Measurements from ENCODE around the gene SMIM44.
"Not testable (repeated sequence)": the region's sequence is repeated elsewhere in the genome, so short reads cannot be mapped to it uniquely, and the experiment has no call there.

SMIM44 gene

DNA sequence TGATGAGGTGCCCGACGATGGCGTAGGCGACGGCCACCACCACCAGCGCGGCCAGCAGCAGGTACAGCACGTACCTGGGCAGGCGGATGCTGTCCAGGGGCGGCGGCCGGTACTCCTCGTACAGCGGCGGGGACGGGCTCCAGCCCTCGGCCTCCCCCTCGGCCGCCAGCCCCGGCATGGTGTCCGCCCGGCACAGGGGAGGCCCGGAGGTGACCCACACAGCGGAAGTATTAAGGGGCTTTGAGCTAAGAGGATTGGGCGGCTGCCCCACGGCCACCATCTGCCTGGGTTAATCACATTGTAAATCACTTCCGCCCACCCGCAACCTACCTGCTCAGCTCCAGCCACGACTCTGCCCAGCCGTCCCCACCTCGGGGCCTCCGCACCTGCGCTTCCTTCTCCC lies at the start of gene SMIM44:
Gene SMIM44 (minus strand): TSS at position 216 of the 403 bp plus-strand sequence. CDS start 38 bp downstream, at position 178.
- no peak for DNase-seq

DNA sequence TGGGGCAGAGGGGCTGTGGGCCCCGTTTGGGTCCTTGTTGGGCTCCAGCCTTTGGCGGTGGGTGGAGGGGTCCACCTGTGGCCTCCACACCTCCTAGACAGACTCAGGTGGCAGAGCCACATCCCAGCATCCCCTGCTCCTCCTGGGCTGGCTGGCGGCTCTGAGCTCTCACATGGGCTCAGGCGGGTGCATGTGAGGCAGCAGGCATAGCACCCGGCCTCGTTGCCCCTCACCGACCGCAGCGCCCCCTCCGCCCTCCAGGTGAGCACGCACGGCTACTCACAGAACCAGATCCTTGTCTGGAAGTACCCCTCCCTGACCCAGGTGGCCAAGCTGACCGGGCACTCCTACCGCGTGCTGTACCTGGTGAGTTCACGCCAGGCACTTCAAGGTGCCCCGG lies 49.8 kb upstream of the SMIM44 start:
- DNase-seq: no peak

DNA sequence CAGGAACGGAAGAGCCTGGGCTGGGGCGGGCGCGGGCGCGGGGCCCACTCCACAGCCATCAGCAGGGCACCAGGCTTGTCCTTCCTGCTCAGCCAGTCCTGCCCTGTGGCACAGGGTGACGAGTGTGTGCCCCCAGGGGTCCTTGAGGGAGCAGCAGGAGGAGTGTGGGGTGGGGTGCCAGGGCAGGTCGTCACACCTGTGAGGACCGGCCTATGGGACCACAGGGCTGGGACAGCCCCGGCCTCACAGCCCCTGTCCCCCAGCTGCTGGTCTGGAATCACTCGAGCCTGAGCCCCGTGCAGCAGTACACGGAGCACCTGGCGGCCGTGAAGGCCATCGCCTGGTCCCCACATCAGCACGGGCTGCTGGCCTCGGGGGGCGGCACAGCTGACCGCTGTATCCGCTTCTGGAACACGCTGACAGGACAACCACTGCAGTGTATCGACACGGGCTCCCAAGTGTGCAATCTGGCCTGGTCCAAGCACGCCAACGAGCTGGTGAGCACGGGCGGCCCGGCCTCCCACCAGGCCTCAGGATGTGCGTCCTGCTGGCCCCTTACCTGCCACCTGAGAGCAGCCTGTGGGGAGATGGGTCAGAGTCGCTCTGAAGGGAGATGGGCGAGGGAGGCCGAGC lies 49.0 kb upstream of the SMIM44 start:
- DNase-seq: no peak

DNA sequence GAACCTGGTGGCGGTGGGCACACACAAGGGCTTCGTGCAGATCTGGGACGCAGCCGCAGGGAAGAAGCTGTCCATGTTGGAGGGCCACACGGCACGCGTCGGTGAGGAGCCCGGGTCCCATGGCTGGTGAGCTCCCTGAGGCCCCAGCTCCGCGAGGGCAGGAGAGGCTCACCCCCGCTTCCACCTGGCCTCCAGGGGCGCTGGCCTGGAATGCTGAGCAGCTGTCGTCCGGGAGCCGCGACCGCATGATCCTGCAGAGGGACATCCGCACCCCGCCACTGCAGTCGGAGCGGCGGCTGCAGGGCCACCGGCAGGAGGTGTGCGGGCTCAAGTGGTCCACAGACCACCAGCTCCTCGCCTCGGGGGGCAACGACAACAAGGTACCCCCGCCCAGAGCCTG lies 48.5 kb upstream of the SMIM44 start:
- no peak for DNase-seq

DNA sequence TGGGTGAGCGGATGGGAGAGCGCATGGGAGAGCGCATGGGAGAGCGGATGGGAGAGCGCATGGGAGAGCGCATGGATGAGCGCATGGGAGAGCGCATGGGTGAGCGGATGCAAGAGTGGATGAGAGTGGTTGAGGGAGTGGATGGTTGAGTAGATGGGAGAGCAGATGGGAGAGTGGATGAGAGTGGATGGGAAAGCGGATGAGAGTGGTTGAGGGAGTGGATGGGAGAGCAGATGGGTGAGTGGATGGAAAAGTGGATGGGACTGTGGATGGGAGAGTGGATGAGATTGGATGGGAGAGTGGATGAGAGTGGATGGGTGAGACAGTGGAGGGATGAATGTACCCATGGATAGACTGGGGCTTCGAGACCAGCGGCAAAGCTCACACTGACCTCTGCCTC lies 47.1 kb upstream of the SMIM44 start:
- DNase-seq: no peak

DNA sequence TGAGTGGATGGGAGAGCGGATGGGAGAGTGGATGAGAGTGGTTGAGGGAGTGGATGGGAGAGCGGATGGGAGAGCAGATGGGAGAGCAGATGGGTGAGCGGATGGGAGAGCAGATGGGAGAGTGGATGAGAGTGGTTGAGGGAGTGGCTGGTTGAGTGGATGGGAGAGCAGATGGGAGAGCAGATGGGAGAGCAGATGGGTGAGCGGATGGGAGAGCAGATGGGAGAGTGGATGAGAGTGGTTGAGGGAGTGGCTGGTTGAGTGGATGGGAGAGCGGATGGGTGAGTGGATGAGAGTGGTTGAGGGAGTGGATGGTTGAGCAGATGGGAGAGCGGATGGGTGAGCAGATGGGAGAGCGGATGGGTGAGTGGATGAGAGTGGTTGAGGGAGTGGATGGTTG lies 46.1 kb upstream of the SMIM44 start:
- not testable (repeated sequence) for DNase-seq

DNA sequence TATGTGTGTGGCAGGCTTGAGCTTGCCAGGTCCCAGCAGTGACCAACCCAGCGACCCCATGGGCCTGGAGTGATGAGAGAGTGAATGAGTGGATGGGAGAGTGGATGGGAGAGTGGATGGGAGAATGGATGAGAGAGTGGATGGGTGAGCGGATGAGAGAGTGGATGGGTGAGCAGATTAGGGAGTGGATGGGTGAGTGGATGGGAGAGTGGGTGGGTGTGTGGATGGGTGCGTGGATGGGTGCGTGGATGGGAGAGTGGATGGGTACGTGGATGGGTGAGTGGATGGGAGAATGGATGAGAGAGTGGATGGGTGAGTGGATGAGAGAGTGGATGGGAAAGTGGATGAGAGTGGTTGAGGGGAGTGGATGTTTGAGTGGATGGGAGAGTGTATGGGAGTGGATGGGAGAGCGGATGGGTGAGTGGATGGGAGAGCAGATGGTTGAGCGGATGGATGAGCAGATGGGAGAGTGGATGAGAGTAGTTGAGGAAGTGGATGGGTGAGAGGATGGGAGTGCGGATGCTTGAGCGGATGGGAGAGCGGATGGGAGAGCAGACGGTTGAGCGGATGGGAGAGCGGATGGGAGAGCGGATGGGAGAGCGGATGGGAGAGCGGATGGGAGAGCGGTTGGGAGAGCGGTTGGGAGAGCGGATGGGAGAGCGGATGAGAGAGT lies 45.4 kb upstream of the SMIM44 start:
- DNase-seq: no peak

DNA sequence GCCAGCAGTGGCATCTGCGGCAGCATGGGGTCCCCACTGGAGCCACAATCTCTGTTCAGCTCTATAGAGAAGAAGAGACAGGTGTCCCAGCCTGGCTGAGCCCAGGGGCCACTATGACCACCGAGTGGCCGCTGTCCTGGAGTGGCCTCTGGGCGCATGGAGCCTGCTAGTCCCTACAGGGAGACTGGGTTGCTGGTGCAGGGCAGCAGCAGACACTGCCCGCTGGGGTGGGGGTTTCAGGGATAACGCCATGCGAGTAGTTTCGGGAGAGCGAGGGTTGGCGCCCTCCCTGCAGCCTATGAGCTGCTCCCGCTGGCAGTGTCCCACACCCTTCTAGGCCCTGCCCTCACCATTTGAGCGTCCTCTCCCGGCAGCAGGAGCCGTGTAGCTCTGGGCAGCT lies 44.8 kb upstream of the SMIM44 start:
- DNase-seq: no peak

DNA sequence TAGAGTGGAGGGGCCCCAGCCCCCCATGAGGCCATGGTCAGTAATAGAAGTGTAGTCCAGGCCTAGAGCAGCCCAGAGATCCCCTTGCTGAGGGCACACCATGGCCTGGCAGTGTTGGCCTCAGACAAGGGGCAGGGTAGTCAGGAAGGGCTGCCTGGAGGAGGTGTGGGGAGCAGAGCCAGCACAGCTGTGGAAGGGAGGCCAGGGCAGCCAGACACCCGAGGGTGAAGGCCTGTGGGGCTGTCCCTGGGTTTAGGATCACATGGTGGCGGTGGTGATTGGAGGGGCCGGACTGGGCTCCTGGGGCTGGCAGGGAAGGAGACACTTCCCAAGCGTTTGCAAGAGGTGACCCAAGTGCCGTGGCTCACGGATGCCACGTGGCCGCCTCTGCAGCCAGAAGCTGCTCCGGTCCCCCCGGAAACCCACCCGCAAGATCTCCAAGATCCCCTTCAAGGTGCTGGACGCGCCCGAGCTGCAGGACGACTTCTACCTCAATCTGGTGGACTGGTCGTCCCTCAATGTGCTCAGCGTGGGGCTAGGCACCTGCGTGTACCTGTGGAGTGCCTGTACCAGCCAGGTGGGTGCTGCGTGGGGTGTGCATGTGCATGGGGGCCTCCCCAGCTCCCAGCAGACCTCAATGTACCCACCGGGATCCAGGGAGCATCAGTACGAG lies 44.1 kb upstream of the SMIM44 start:
- no peak for DNase-seq

DNA sequence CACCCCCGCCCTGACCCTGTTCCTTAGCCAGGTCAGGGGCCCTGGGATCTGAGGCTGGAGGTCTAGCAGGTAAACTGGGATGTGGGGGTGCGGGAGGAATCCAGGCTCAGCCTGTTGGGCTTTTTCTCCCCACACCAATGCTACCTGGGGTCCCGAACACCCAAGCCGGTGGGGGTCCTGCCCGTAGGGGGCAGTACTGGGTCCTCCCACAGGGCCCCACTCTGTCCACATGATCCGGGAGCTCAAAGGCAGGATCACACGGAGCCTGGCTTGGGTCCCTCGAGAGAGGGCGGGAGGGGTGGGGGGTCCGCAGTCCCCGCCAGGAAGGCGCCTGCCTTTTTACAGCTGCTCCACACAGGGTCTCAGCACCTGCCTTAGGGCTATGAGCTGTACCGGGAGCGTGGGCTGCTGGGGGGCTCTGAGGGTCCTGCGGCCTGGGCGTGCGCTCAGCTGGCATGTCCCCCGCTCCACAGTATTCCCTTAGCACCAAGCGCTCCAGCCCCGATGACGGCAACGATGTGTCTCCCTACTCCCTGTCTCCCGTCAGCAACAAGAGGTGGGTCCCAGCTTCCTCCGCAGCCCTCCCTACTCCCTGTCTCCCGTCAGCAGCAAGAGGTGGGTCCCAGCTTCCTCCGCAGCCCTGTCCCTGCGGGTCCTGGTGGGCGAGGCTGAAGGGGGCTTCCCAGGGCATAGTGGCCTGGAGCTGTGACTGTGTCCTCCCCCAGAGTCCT lies 43.4 kb upstream of the SMIM44 start:
- DNase-seq: no peak

DNA sequence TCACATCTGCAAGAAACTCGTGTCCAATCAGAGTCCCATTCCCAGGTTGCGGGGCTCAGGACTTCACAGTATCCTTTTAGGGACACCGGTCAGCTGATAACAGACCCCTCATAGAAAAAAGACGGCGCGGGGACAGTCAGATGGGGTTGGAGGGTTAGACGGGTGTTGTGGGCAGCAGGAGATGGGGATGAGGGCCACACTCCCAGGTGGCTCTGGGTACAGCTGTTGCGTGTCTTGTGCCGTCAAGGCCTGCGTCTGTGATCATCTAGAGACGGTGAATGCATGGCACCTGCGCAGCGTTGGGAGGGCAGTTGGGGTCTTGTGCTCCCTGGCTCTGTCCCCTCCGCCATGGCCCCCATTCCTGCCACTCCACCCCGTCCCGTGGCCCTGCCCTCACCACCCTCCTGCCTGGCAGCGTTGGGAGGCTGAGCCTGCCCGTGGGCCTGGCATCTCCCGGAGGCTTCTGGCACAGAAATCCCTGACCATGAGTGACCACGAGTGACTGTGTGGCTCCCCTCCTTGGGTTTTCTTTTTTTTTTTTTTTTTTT lies 41.7 kb upstream of the SMIM44 start:
- no peak for DNase-seq

DNA sequence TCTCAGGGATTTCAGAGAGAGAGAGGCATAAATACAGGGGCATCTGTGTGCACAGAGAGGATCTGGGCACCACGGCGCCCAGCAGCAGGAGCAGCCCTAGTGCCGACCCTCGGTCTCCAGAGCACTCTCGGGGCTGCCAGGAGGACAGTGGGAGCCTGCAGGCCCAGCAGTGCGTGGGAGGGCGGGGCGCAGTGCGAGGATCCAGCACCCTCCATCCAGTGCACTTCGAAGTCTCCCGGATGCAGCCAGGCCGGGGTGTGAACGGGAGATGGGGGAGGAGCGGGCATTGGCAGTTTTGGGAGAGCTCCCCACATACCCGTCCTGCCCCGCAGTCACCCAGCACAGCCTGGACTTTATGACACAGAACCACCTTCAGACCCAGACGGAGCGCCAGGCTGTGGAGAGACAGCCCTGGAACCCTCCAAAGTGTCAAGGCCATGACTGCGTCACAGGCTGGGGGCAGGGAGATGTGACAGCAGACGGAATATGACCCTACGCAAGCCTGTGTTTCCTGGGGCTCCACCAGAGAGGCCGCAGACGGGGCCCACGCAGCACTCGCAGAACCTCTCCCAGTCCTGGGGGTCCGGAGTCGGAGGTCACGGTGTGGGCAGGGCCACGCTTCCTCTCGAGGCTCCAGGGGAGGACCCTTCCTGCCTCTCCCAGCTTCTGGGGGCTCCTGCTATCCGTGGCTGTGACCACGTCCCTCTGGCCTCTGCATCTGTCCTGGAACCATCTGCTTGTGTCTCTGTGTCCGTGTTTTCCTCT lies 41.0 kb upstream of the SMIM44 start:
- DNase-seq: no peak

DNA sequence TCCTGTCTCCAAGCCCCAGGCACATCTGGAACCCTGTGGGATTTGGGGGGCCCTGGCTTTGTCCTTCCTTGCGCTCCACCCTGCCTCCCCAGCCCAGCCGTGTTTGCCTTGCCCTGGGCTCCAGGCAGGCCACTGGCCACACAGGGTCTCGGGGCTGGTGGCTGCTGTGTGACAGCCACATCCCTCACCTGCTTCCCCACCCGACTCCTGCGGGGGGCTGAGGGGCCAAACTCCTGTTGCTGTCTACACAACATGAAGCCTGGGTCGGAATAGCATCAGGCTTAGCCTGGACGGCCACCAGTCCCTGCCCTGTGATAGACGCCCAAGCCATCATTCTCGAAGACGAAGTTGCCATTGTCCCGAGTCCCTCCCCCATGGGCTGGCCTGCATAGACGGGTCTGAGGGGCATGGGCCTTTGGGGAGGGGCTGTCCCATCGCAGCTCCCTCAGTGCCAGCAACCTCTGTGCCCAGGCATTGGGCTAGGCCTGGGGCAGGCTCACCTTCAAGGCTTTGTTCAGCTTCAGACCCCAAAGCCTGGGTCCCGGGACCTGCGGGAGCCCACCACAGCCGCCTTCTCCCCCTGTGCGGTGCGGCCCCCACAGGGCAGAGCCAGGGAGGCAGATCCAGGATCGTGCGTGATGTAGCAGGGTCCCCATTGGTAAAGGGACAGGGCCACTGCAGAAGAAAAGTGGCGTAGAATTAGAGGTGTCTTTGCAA lies 40.3 kb upstream of the SMIM44 start:
- no peak for DNase-seq

DNA sequence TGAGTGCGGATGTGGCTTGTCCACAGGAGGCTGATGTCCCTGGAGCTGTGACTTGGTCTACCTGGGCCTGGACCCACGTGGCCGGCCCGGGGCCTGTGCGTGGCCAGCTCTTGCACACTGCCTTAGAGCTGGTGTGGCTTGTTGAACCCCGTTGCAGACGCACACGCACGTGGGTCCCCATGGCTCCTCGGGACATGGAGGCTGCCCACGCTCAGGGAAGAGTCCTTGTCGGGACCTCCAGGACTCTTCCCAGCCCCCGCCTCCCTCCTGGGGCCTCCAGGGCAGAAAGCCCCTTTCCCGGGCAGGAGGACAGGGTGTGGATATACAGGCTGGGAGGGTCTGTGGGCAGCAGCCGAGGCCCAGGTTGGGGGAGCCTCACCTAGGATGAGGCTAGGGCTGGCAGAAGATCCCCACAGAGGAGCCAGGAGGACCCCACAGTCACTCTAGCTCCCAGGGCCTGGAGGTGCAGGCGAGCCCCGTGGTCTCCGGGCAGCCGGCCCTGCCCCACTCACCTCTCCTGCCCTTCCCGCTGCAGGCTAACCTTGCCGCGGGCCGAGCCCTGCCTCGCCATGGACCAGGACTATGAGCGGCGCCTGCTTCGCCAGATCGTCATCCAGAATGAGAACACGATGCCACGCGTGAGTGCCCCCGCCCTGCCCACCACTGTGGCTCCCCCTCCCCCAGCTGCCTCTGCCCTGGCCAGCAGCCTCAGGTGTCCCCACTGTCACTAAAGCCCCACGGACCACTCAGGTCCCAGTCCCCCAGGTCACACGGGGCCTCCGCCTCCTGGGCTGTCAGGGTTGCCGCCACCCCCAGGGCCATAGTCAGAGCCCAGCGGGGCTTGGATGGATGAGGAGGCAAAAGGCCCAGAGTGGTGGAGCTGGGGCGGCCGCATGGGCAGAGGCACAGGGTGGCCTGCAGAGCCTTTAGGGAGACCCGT lies 39.5 kb upstream of the SMIM44 start:
- DNase-seq: no peak

DNA sequence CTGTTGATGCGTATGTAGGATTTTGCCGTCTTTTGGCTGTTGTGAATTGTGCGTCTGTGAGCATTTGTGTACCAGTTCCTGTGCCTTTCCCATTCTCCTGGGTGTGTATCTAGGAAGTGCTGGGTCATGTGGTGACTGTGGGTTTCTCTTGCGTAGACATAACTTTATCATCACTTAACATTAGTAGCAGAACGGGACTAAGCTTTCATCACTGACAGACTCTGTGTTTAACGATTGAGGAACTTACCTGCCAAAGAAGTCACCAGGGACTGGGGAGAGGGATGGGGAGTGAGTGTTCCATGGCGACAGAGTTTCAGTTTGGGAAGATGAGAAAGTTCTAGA lies 37.8 kb upstream of the SMIM44 start:
- no peak for DNase-seq

DNA sequence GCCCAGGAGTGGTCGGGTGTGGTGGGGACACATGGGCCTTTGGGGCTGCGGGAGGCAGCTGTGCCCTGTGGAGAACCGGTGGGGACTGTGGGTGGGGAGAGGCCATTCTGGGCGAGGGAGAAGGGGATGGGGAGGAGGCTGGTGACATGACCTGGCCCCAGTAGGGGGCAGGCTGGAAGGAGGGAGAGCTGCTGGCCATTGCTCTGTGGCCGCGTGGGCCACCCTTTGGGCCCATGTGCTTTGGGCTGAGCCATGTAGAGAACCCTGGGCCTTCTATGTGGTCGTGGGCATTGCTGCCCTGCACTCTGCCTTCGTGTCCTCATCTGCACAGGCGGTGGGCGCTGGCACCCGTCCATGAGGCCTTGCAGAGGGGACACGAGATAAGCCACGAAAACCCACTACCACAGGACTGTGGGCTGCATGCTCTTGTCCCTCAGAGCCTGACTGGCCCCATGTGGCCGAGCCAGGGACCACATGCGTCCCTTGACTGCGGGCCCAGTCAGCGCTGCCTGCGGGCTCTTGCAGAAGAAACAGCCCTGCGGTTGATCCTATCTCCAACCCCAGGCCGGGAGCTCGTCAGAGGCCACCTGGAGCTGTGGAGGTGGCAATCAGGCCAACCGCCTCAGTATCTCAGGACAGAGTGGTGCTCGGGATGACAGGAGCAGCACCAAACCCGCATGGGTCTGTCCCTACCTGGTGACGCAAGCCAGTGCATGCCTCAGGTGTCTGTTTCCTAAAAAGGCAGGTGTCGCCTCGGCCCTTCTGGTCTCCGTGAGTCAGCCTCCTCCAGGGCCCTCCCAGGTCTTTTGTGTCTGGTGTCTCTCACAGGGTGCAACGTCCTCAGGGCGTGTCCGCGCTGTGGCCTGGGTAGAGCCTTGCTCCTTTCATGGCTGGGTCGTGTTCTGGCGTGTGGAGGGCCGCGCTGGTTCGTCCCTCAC lies 37.2 kb upstream of the SMIM44 start:
- DNase-seq: no peak

DNA sequence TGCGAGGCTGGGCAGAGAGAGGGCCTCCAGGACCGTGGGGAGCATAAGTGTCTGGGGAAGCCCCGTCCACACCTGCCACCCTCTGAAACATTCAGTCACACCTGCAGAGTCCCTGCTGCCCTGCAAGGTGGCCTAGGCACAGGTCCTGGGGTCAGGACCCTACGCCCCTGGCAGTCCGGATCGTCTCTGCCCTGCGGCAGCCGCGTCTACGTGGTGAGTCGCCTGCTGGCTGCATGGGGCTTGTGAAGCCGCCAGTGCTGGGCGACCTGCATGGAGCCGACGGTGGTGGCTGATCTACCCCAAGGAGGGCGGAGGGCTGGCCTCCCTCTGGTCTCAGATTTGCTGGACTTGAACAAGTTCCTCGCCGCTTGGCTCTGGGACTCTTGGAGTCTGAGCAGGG lies 35.9 kb upstream of the SMIM44 start:
- DNase-seq: no peak

DNA sequence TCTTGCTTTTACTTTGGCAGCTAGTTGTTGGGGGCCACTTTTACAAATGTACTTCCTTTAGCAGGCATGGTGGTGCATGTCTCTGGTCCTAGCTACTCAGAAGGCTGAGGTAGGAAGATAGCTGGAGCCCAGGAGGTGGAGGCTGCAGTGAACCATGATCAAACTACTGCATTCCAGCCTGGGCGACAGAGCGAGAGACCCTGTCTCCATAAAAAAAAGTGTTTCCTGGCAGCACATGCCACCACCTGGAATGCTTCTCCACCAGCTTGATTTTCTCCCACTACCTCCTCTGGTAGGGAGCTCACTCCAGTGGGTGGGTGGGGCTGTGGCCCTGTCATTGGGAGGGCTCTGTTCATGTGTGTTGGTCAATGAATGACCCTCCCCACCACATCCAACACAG lies 35.4 kb upstream of the SMIM44 start:
- no peak for DNase-seq

DNA sequence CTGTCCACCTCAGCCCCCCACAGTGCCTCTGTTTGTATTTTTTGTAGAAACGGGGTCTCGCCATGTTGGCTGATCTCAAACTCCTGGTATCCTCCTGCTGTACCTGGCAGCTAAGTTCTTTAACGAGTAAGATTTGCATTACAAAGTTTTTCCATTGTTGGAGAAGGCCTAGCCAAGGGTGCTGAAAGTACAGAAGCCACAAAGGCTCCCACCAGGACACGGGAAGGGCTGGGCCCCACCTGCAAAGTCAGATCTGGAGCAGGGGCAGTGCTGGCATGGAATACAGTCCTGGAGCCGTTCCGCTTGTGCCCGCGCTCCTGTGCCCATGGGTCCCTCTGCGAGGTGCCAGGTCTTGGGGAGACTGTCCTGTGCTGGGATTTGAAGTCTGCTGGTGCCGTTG lies 35.0 kb upstream of the SMIM44 start:
- DNase-seq: no peak

DNA sequence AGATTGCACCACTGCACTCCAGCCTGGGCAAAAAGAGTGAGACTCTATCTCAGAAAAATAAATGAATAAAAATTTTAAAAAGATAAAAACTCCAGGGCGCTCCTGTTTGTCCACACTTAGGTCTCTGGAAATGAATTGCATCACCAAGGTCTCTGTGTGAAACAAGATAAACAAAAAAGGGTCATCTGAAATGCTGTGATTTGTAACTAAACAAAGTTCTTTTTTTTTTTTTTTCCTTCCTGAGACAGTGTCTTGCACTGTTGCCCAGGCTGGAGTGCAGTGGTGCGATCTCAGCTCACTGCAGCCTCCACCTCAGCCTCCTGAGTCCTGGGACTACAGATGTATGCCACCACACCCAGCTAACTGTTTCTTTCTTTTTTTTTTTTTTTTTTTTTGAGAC lies 34.4 kb upstream of the SMIM44 start:
- no peak for DNase-seq

Data from stimulated activated CD8-positive, alpha-beta memory T cell treated with anti-CD3 and anti-CD28 coated beads, Interleukin-4, amount 100 ng/mL, for 48 hours (primary cell).